GM23338 (cell line): ENCODE data around the gene FOXN4. TPM values are rescaled to one million over a fixed set of nuclear protein-coding genes. Genes with fewer than 3 reads are reported as not detected.

Source experiments
- ATAC-seq: fragments of 200-7000 bp; cut with Tn5 transposase; 3 replicates; pipeline ENCODE4 v1.9.1; 2020
- DNase-seq: peaks from one replicate; pipeline ENCODE4 v3.0.0-alpha.2; 2015; ENCODE audit warnings: low spot score
- H2AFZ ChIP-seq: fragments of 200-600 bp; sonication (generic); 2 replicates; pipeline ENCODE4 v1.8.0; 2016; ENCODE audit warnings: antibody characterized with exemption, mild to moderate bottlenecking, moderate library complexity
- H3F3A ChIP-seq: fragments of 200-600 bp; sonication (generic); replicated peaks from 2 replicates; pipeline ENCODE4 v1.8.0; 2017; ENCODE audit warnings: antibody characterized with exemption, mixed run types, low read depth
- H3K27ac ChIP-seq: fragments of 200-600 bp; sonication (generic); 2 replicates; pipeline ENCODE4 v1.6.1; 2016; ENCODE audit warnings: low read depth
- H3K27me3 ChIP-seq: fragments of 200-600 bp; sonication (generic); 2 replicates; pipeline ENCODE4 v1.8.0; 2016; ENCODE audit warnings: mild to moderate bottlenecking, mixed run types, moderate library complexity; ENCODE audit not compliant: insufficient read depth
- H3K36me3 ChIP-seq: fragments of 200-600 bp; sonication (generic); 2 replicates; pipeline ENCODE4 v1.8.0; 2016; ENCODE audit warnings: mild to moderate bottlenecking; ENCODE audit not compliant: insufficient read depth
- H3K4me1 ChIP-seq: fragments of 200-600 bp; sonication (generic); 2 replicates; pipeline ENCODE4 v1.8.0; 2016; ENCODE audit warnings: mild to moderate bottlenecking, moderate library complexity; ENCODE audit not compliant: insufficient read depth
- H3K4me2 ChIP-seq: fragments of 200-600 bp; sonication (generic); 2 replicates; pipeline ENCODE4 v1.7.1; 2017; ENCODE audit warnings: mixed run types
- H3K4me3 ChIP-seq: fragments of 200-600 bp; sonication (generic); 2 replicates; pipeline ENCODE4 v1.6.1; 2016; ENCODE audit warnings: mixed run types
- H3K79me2 ChIP-seq: fragments of 200-600 bp; sonication (generic); replicated peaks from 2 replicates; pipeline ENCODE4 v1.8.0; 2017; ENCODE audit warnings: mild to moderate bottlenecking; ENCODE audit not compliant: insufficient read depth
- H3K9me2 ChIP-seq: fragments of 200-600 bp; sonication (generic); 2 replicates; pipeline ENCODE4 v1.8.0; 2017; ENCODE audit not compliant: insufficient read depth
- H4K20me1 ChIP-seq: fragments of 200-600 bp; sonication (generic); replicated peaks from 2 replicates; pipeline ENCODE4 v1.8.0; 2017; ENCODE audit warnings: mild to moderate bottlenecking; ENCODE audit not compliant: insufficient read depth
- H3K27ac Mint-ChIP-seq: 2 replicates; pipeline ENCODE4 v1.8.0; 2020; ENCODE audit warnings: inconsistent platforms, mild to moderate bottlenecking, moderate library complexity, mixed read lengths
- H3K27me3 Mint-ChIP-seq: 3 replicates; pipeline ENCODE4 v1.8.0; 2022; ENCODE audit warnings: low read depth, mild to moderate bottlenecking, moderate library complexity, mixed read lengths, inconsistent platforms; ENCODE audit not compliant: insufficient read depth, poor library complexity
- H3K36me3 Mint-ChIP-seq: 3 replicates; pipeline ENCODE4 v1.8.0; 2021; ENCODE audit warnings: low read depth, mild to moderate bottlenecking, inconsistent platforms, moderate library complexity, mixed read lengths
- H3K4me1 Mint-ChIP-seq: 3 replicates; pipeline ENCODE4 v1.8.0; 2020; ENCODE audit warnings: mild to moderate bottlenecking, inconsistent platforms, mixed read lengths
- H3K4me3 Mint-ChIP-seq: 3 replicates; pipeline ENCODE4 v1.8.0; 2021; ENCODE audit warnings: moderate library complexity, mild to moderate bottlenecking, inconsistent platforms, mixed read lengths
- H3K9me3 Mint-ChIP-seq: 3 replicates; pipeline ENCODE4 v1.8.0; 2020; ENCODE audit warnings: moderate library complexity, mild to moderate bottlenecking, inconsistent platforms, mixed read lengths
- JUNB ChIP-seq: IDR thresholded peaks from one replicate; pipeline ENCODE4 v1.6.1; 2016; ENCODE audit warnings: antibody characterized with exemption; ENCODE audit not compliant: unreplicated experiment
- ZNF331 ChIP-seq: fragments of 250-450 bp; sonication (Bioruptor Pico); IDR thresholded peaks from 2 replicates; pipeline ENCODE4 v1.5.0; 2020; ENCODE audit warnings: low read depth, mild to moderate bottlenecking, moderate library complexity
- ZNF462 ChIP-seq: fragments of 250-450 bp; sonication (Bioruptor Pico); IDR thresholded peaks from 2 replicates; pipeline ENCODE4 v1.5.0; 2020; ENCODE audit warnings: mild to moderate bottlenecking, moderate library complexity
- polyA plus RNA-seq: library from polyadenylated mRNA; unstranded; fragments of >200 nt; fragmentation: Nextera tagmentation; extraction: Ambion mirVana; gene quantifications from 2 replicates; pipeline ENCODE4 v1.2.1, GENCODE V29; 2016
- total RNA-seq: library from RNA; depleted of rRNA; stranded (reverse); fragments of >200 nt; shearing (Covaris generic); gene quantifications from 2 replicates; pipeline ENCODE4 v1.2.3, GENCODE V29; 2014
- TF ChIP-seq, protein P1 (sequence below): IDR thresholded peaks from 2 replicates; pipeline ENCODE4 v1.6.1; 2016; ENCODE audit warnings: antibody characterized with exemption

The FOXN4 gene
- total and polyA plus RNA-seq, 2 experiments from 2014 or later = 0.35 to 0.47 TPM

GRCh38 chr12:109346920-109347319 lies 37.8 kb upstream of the FOXN4 start (continued):
- TF ChIP-seq ZNF462 (CRISPR knock-in tag) = no peak

- Histone ChIP-seq H3K27me3 (no peaks in the 10 kb centered on the region), H3K9me2 (peaks cover 11% of the 10 kb centered on the region), H3K4me3 (no peak overlapping the region), H3K36me3 (no peaks in the 10 kb centered on the region), H3F3A (no peaks in the 10 kb centered on the region), H3K4me1 (no peaks in the 10 kb centered on the region), H3K79me2 (no peaks in the 10 kb centered on the region), H3K27ac (no peak overlapping the region), H2AFZ (no peak overlapping the region), H4K20me1 (no peaks in the 10 kb centered on the region), H3K4me2 (no peak overlapping the region)
- DNase-seq = no peak
- Mint-ChIP-seq H3K4me1 (no peaks in the 10 kb centered on the region), H3K27ac (no peak overlapping the region), H3K27me3 (no peaks in the 10 kb centered on the region), H3K36me3 (no peaks in the 10 kb centered on the region), H3K9me3 (no peaks in the 10 kb centered on the region; the same call in 2 of the 3 replicates), H3K4me3 (no peak overlapping the region)
- ATAC-seq = no peak
- TF ChIP-seq, protein P1, sequence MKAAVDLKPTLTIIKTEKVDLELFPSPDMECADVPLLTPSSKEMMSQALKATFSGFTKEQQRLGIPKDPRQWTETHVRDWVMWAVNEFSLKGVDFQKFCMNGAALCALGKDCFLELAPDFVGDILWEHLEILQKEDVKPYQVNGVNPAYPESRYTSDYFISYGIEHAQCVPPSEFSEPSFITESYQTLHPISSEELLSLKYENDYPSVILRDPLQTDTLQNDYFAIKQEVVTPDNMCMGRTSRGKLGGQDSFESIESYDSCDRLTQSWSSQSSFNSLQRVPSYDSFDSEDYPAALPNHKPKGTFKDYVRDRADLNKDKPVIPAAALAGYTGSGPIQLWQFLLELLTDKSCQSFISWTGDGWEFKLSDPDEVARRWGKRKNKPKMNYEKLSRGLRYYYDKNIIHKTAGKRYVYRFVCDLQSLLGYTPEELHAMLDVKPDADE = no peak
- no peak for TF ChIP-seq JUNB
- no peak for TF ChIP-seq ZNF331 (CRISPR knock-in tag)
Observed at GRCh38 chr12:109345428-109345827, 36.3 kb upstream of the FOXN4 start.
